Activated T-helper 2 cell treated with anti-CD3 and anti-CD28 coated beads, Interferon-gamma antibody, Interleukin-2, Interleukin-4, amounts not matched to agents 10 μg/mL and 5 μg/mL and 100 μg/mL, durations not matched to agents 14 hours and 24 hours and 36 hours (primary cell): ENCODE measurements around the gene ATG13. TPM values are rescaled to one million over a fixed set of nuclear protein-coding genes. Genes with fewer than 3 reads are reported as not detected.

Source experiments
- DNase-seq: peaks from one replicate; pipeline ENCODE4 v3.0.0; 2021; ENCODE audit warnings: low spot score
- H3K27ac Mint-ChIP-seq: one replicate; pipeline ENCODE4 v1.8.0; 2021; ENCODE audit warnings: mixed read lengths
- H3K27me3 Mint-ChIP-seq: one replicate; pipeline ENCODE4 v1.8.0; 2021; ENCODE audit warnings: low read depth, mixed read lengths
- H3K36me3 Mint-ChIP-seq: one replicate; pipeline ENCODE4 v1.8.0; 2021; ENCODE audit warnings: low read depth, mixed read lengths
- H3K4me1 Mint-ChIP-seq: one replicate; pipeline ENCODE4 v1.8.0; 2021; ENCODE audit warnings: low read depth, mixed read lengths
- H3K4me3 Mint-ChIP-seq: one replicate; pipeline ENCODE4 v1.8.0; 2021; ENCODE audit warnings: low read depth, mild to moderate bottlenecking, moderate library complexity, mixed read lengths
- H3K9me3 Mint-ChIP-seq: one replicate; pipeline ENCODE4 v1.8.0; 2021; ENCODE audit warnings: mixed read lengths
- intact Hi-C: fragments of 100-400 bp; cut with micrococcal nuclease; formaldehyde crosslinking; loops from one replicate; pipeline ENCODE4 v1.15.1; 2023
- total RNA-seq: library from RNA; stranded (reverse); gene quantifications from 2 replicates; pipeline ENCODE4 v1.2.3, GENCODE V29; 2022

Gene ATG13
- total RNA-seq, 1 donor from 2014 or later: 58.1 TPM

DNA sequence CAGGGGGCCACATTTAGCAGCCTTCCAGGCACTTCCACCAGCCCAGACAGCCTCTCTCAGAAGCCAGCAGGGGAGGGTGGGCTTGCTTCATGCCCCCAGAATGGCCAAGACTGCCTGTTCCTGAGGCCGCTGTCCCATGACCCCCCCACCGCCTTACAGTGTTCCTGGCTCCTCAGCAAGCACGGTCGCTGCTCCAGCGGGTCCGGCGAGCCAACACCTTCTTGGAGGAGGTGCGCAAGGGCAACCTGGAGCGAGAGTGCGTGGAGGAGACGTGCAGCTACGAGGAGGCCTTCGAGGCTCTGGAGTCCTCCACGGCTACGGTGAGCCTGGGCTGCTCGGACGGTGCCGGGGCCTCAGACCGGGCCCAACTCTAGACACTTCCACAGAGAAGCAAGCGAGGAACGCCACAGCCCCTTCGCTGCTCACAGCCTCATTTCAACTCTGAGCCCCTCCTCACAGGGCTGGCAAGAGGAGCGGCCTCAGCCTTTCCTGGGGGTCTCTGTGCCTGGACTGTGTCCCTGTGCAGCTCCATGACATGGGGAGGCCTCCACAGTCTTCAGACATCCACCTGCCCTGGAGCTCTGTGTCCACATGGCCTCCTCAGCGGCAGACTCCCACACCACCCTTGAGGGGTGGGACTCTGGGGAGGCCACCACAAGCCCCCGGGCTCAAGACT, 102.3 kb downstream of the ATG13 start:
- no peaks in the 10 kb centered on the region for H3K4me1 Mint-ChIP-seq
- no peaks in the 10 kb centered on the region for H3K36me3 Mint-ChIP-seq
- no peaks in the 10 kb centered on the region for H3K9me3 Mint-ChIP-seq
- H3K27me3 Mint-ChIP-seq: no peaks in the 10 kb centered on the region
- no peak for DNase-seq
- no peak overlapping the region for H3K27ac Mint-ChIP-seq
- H3K4me3 Mint-ChIP-seq: no peak overlapping the region
- intact Hi-C loops: no loop called here

- Mint-ChIP-seq H3K4me3 (no peak overlapping the region), H3K27ac (no peak overlapping the region), H3K4me1 (no peaks in the 10 kb centered on the region), H3K9me3 (no peaks in the 10 kb centered on the region), H3K27me3 (no peaks in the 10 kb centered on the region), H3K36me3 (no peaks in the 10 kb centered on the region)
- intact Hi-C loops: no loop called here
- DNase-seq: no peak
These were observed 103.9 kb downstream of the ATG13 start for GRCh38 chr11:46721286-46721685.

DNA sequence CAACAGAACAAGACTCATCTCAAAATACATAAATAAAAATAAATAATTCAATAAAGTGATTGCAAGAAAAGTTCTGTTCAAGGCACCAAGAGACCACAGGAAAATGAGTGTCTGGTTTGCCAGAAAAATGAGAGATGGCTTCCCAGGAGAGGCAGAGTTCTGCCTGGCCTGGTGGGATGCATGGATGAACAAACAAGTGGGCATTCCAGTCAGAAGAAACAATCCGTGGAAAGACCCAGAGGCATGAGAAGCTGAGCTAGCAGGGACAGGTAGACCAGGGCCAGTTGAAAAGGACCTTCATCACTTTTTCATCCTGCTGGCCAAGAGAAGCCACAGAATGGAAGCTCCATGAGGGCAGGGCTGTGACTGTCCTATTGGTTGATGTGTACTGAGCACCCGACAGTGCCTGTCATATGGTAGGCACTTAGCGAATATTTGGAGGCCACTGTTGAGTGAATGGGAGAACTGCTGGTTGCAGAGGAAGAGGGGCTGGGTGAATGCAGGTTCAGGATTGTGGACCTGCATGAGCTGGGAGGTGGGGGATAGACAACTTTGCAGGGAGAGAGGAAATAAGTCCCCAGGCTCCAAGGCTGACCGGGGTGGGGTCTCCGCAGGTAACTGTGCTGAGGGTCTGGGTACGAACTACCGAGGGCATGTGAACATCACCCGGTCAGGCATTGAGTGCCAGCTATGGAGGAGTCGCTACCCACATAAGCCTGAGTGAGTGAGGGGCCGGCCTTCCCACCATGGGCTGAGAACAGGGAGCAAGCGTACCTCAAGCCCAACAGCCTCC, 105.4 kb downstream of the ATG13 start:
- DNase-seq: no peak
- no peak overlapping the region for H3K27ac Mint-ChIP-seq
- intact Hi-C loops: no loop called here
- no peak overlapping the region for H3K4me3 Mint-ChIP-seq
- H3K27me3 Mint-ChIP-seq: no peaks in the 10 kb centered on the region
- H3K36me3 Mint-ChIP-seq: no peaks in the 10 kb centered on the region
- no peaks in the 10 kb centered on the region for H3K4me1 Mint-ChIP-seq
- H3K9me3 Mint-ChIP-seq: no peaks in the 10 kb centered on the region

DNA sequence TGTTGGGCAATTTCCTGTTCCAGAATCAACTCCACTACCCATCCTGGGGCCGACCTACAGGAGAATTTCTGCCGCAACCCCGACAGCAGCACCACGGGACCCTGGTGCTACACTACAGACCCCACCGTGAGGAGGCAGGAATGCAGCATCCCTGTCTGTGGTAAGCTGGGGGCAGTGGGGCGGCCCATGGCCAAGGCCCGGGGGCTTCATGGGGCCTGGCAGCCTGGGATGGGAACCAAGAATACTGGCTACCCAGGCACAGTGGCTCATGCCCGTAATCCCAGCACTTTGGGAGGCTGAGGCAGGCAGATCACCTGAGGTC, 106.0 kb downstream of the ATG13 start:
- intact Hi-C loops: no loop called here
- no peak for DNase-seq
- Mint-ChIP-seq H3K9me3 (no peaks in the 10 kb centered on the region), H3K4me3 (no peak overlapping the region), H3K27ac (no peak overlapping the region), H3K27me3 (no peaks in the 10 kb centered on the region), H3K4me1 (no peaks in the 10 kb centered on the region), H3K36me3 (no peaks in the 10 kb centered on the region)

DNA sequence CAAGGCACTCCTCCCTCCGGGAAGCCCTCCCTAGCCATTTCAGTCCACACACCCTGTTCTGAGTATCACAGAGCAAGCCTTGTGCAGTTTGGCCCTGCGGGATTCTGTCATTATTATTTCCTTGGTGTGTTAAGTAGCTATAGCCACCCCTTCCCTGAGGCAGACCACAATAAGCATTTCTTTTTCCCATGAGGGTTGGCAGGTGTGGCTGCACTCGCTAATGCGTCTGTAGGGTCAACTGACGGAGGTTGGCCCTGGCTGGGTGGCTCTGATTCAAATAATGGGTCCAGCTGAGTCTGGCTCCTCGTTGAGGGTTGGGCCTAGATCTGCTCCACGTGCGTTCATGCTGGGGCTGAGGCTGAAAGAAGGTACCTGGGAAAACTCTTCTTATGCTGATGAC, 106.7 kb downstream of the ATG13 start:
- Mint-ChIP-seq H3K27me3 (no peaks in the 10 kb centered on the region), H3K36me3 (no peaks in the 10 kb centered on the region), H3K9me3 (no peaks in the 10 kb centered on the region), H3K4me3 (no peak overlapping the region), H3K27ac (no peak overlapping the region), H3K4me1 (no peaks in the 10 kb centered on the region)
- intact Hi-C loops: no loop called here
- no peak for DNase-seq

Other genes with a start within 250 kb of the ATG13 start
- 2.8 and 4.5 TPM in 2 replicates for gene MDK, start 235.9 kb upstream of the ATG13 start, total RNA-seq
- gene CHRM4, start 225.8 kb upstream of the ATG13 start, total RNA-seq: 0.11 and 0.23 TPM in 2 replicates
- gene AMBRA1, start 23.5 kb upstream of the ATG13 start, total RNA-seq: 31.5 and 32.7 TPM in 2 replicates
- 3.8 and 4.7 TPM in 2 replicates for gene HARBI1, start 326 bp upstream of the ATG13 start, total RNA-seq
- 58.8 and 66.8 TPM in 2 replicates for gene ARHGAP1, start 83.1 kb downstream of the ATG13 start, total RNA-seq
- 10.2 and 12.2 TPM in 2 replicates for gene ZNF408, start 83.5 kb downstream of the ATG13 start, total RNA-seq
- gene F2, start 101.7 kb downstream of the ATG13 start, total RNA-seq: 0.11 TPM in 1 of 2 replicates, not detected in the other
- 127 and 136 TPM in 2 replicates for gene CKAP5, start 228.7 kb downstream of the ATG13 start, total RNA-seq